Mesenteric fat pad (tissue), 1 donor: ENCODE results near the gene EFCAB8. TPM values are rescaled to one million over a fixed set of nuclear protein-coding genes. Genes with fewer than 3 reads are reported as not detected.

Source experiments
- DNase-seq: peaks from one replicate; pipeline ENCODE4 v3.0.0-alpha.2; 2020; ENCODE audit warnings: low spot score
- total RNA-seq: library from RNA; stranded (reverse); fragmentation: NEBNext Ultra II Directional; extraction: Animal tissue kit (Norgen Biotek cat#: 25700); gene quantifications from one replicate; pipeline ENCODE4 v1.2.1, GENCODE V29; 2021
- donor health status: DM: yes; HTN: yes; CAD: no.

The EFCAB8 gene
- total RNA-seq, 1 donor from 2014 or later: 0.39 TPM

DNA sequence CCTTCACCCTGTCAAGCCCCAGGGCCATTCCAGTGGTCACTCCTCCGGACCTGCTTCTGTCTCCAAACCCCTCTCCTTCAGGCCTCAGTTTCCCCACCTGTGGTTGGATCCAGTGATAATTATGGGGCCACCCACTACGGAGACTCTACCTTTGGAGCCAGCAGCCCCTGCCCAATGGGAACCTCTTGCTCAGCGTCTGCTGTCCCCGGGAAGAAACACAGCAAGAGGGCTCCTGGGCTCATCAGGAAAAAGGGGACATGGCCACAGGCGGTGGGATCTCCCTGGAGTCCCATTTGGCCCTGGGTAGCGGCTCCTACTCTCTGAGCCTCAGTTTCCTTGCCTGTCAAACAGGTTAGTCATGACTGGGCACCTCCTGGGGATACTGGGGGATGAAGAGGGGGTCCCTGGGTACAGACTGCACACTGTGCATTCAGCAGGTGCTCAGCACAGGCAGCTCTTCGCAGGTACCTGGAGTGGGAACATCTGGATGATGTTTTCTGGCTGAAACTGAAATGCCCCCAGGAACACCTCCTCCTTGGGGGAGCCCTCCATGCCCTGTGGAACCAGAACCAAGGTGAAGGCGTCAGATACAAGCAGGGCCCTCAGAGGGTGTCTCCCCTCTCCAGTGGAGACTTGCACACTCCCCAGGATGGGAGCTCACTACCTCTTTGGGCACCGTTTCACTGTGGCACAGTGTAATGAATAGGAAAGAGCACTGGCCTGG, 126.1 kb downstream of the EFCAB8 start:
- no peak for DNase-seq

DNA sequence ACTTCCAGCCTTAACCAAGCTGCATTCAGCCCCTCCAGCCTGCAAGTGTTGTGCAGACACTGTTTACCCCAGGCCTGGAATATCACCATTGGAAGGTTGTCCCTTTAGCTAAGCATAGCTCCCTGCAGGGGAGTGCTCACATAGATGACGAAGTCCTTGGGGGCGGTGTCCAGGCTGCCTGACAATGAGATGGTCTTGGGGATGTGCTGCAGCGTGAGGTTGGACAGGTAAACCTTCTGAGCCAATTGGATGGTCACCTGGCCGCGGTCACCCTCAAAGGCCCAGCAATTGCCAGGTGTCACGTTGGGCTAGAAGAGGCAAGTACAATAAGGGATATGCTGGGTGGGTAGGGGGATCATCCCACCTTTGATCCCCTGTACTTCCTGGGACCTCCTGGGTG, 126.9 kb downstream of the EFCAB8 start:
- DNase-seq: no peak

GRCh38 chr20:32986331-32986966, 127.7 kb downstream of the EFCAB8 start:
- no peak for DNase-seq

DNA sequence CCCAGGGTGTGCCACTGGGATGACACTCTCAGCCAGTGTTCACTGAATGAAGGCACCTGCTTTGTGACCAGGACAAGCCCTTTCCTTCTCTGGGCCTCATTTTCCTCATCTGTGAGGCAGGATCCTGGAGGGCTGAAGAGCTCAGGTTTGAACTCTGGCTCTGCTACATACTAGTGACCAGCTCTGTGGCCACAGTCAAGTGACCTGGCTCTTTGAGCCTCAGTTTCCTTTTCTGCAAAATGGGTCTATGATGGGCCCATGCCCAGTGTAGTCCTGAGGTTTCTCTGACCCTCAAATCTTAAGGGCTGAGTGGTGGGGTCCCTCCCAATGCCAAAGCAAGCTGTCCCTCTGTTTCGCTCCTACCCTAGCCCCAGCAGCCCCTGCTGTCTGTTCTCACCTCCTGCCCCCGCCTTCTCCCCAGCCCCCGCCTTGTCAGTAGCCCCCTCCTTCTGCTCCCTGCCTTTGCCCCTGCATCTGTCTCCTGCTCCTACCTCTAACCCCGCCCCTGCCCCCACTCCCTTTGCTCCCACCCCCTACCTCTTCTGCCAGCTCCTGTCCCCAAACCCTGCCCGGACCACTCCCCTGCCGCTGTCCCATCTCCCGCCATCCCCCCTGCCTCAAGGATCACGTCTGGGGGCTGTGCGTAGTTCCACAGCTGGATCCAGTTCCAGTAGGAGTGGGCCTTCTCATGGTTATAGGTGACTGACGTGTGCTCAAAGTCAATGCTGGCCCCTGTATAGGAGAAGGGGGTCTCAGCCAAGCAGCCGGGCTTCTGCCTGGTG, 128.5 kb downstream of the EFCAB8 start:
- no peak for DNase-seq

DNA sequence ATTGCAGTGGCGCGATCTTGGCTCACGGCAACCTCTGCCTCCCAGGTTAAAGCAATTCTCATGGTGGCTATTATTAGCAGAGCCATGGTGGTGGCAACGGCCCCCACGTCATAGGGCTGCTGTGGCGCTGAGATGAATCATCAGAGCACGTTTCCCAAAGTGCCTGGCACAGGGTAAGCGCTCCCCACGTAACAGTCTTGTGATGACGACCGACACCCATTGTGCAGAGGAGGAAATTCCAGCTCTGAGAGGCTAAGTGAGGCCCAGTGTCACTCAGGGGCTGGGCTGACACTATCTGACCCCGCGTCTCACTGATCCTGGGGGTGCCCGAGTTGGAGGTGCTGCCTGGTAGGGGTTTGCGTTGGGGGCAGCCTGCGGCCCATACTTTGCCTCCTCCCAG, 129.3 kb downstream of the EFCAB8 start:
- no peak for DNase-seq

DNA sequence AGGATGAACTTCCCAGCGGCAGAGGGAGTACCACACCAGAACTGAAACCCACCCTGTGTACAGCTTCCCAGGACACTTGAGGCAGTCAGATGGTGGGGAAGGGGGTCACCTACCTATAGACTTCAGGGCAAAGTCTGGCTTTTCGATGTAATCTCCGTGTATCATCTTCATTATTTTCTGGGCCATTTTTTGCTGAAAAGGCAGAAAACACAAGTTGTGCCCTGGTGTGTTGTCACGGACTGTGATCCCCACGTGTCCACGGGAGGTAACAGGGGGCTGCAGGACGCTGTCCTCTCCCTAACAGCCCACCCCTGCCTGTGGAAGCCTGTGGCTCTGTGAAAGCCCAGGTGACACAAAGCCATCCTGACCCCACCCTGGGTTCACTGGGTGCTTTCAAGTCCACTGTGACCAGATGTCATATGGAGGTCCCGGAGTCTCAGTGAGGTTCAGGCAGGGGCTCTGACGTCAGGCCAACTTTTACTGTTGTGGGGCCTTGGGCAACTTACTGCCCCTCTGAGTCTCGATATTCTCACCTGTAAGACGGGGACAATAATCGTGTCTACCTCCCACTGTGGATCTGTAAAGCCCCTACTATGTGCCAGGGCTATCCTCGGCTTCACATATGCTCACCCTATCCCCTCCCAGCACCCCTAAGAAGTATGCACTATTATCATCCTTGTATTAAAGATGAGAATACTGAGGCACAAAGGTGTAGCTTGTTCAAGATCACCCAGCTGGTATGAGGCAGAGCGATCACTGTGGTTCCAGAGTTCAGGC, 131.0 kb downstream of the EFCAB8 start:
- DNase-seq: no peak

- DNase-seq: no peak
Observed at GRCh38 chr20:32990426-32990825, 131.7 kb downstream of the EFCAB8 start.

GRCh38 chr20:32991383-32991782, 132.7 kb downstream of the EFCAB8 start:
- no peak for DNase-seq

DNA sequence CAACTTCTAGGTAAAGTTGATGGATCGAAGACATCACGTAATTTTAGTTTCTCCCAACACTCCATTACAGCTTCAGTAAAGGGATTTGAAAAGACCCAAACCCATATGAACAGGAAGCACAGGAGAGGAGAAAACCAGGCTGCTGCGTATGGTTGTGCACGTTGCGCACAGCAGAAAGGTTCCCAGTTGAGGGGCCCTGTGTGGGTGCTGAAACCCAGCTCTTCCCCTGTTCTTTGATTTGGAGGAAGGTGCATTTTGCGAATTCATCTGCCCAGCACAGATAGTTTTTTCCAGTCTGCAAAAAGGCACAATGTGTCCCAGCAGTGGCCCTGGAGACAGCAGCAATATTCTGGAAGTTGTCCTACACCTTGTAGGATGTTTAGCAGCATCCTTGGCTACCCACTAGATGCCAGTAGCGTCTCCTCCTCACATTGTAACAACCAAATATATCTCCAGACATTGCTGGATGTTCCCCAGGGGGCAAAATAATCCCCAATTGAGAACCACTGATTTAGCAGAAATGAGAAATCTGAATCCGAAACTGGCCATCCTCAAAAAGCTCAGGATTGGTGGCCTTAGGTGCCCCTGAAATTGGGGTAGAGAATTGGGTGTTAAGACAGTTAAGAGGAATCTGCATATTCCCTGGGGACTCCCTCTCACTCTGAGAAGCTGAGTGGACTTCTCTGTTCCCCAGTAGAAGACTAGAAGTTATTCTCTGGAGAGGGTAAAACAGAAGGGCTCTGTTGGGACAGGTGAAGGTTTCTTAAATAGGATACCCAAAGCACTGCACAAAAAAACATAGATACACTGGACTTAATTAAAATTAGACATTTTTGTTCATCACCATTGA, 133.3 kb downstream of the EFCAB8 start:
- no peak for DNase-seq

- no peak for DNase-seq
Observed at GRCh38 chr20:32993496-32994050, 134.8 kb downstream of the EFCAB8 start.

GRCh38 chr20:32995802-32996201, 137.1 kb downstream of the EFCAB8 start:
- DNase-seq: no peak

DNA sequence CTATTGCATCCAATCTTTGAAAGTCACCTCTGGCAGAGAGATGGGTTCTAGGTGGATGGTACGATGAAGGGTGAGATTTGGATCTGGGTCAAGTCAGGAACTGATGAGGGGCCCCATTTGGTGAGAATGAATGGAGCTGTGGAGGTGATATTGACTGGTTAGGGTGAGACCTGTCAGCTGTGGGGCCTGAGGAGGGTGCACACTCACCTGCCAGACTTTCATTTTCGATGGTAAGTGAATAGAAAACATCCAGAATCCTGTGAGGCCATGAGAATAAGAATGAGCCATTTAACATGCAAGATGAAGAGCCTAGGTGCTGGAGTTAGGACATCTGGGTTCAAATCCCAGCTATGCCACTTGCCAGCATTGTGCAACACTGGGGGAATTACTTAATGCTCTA, 138.7 kb downstream of the EFCAB8 start:
- no peak for DNase-seq

DNA sequence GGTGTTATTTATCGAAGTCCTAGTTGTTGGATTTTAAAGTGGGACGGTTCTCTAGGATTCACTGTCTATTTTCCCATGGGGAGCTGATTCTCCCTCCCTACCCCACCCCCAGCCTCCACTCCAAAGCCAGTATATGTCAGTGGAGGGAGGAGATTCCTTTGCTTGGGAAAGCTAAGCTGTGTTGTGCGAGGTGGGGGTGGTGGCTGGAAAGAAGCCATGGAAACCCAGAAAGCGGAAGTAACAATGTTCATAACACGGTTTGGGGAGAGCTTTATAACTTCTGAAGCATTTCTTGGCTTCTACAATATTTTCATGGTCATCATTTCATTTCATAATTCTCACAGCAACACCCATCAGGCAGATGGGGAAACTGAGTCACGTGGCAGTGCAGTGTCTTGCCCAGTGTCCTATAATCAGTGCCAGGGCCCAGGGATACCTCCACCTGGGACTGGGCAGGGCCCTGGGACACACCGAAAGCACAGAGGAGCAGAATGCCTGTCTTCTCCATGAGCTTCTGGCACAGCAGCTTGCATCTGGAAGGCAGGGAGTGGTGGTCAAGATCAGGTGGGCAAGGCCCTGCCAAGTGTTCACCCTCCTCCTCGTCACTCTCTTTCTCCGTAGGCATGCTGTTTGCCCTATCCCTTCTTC, 141.0 kb downstream of the EFCAB8 start:
- DNase-seq: no peak

DNA sequence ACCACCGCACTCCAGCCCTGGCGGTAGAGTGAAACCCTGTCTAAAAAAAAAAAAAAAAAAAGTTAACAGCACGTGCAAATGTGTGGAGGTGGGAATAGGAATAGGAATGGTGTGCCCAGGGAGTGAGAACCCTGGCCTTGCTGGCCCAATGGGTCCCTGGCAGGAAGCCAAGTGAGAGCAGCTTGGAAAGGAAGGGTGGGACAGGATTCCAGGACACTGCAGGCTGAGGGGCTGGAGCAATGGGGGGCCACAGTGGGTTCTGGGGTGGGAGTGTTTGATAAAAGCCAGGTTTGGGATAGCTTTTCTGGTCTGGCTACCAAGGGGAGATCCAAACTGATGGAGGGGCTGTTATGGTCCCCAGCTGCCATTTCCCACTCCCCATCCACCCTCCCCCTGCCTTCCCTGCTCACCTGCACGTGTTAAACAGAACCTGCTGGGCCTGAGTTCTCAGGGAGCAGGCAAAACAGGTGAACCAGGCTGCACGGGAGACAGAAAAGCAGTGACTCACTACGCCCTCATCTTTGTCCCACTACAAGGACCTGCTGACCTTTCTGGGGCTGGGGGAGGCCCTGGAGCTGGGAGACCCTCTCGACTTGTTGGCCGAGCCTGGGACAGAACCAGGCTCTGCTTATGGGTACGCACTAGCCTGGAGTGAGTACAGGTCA, 142.2 kb downstream of the EFCAB8 start:
- DNase-seq: no peak

DNA sequence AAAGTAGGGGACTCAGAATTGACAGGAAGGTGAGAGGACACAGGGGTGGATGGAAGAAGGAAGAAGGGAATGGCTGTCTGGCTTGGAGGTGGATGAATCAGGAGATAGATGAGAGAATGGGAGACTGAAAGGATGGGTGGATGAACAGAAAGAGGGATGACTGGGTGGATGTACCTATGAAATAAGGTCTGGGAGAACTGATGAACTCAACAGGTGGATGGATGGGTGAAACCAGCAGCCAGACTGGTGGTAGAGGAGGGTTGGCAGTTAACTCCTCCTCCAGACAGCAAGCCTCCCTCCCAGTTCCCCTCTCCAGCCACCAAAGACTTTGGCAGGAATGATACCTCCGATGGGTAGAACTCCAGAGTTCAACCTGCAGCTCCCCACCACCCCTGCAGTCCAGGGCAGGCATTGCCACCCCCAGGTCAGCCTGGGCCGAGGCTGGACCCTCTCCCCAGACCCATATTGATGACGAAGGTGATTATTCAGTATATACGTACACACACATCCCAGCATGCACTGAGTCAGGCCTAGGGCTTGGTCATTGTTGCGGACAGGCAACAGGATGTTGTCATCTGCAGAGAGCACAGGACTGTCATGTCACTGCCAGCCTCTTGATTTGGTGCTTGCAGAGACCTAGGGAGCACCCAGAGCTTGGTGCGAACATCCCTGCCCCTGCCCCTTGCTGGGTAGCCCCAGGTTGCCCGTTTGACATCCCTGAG, 143.5 kb downstream of the EFCAB8 start:
- DNase-seq: no peak

- DNase-seq: no peak
Observed at GRCh38 chr20:33004141-33004751, 145.5 kb downstream of the EFCAB8 start, which contains the start of gene SUN5. Gene SUN5 (minus strand): TSS chr20:33004433. CDS start chr20:33004340, 93 bp downstream.

GRCh38 chr20:33005132-33005566, 146.4 kb downstream of the EFCAB8 start:
- no peak for DNase-seq
